ENCODE data around the gene CTNND2.
"Not testable (repeated sequence)": the region's sequence is repeated elsewhere in the genome, so short reads cannot be mapped to it uniquely, and the experiment has no call there.

CTNND2 gene

GRCh38 chr5:11449217-11449616 is 455.0 kb downstream of the CTNND2 start:
- DNase-seq = no peak

- DNase-seq = no peak
Observed at GRCh38 chr5:11443831-11444230, 460.4 kb downstream of the CTNND2 start.

- DNase-seq = no peak
Observed at GRCh38 chr5:11432116-11432515, 472.1 kb downstream of the CTNND2 start.

GRCh38 chr5:11429254-11429653 is 475.0 kb downstream of the CTNND2 start:
- no peak for DNase-seq

GRCh38 chr5:11427569-11427968 is 476.7 kb downstream of the CTNND2 start:
- DNase-seq = no peak

GRCh38 chr5:11426442-11426841 is 477.8 kb downstream of the CTNND2 start:
- no peak for DNase-seq

- no peak for DNase-seq
Observed at GRCh38 chr5:11422342-11422741, 481.9 kb downstream of the CTNND2 start.

- no peak for DNase-seq
Observed at GRCh38 chr5:11420969-11421368, 483.3 kb downstream of the CTNND2 start.

GRCh38 chr5:11415751-11416150 is 488.5 kb downstream of the CTNND2 start:
- DNase-seq = no peak

GRCh38 chr5:11414732-11415131 is 489.5 kb downstream of the CTNND2 start:
- not testable (repeated sequence) for DNase-seq

- no peak for DNase-seq
Observed at GRCh38 chr5:11411621-11412020, 492.6 kb downstream of the CTNND2 start.

- no peak for DNase-seq
Observed at GRCh38 chr5:11407556-11408145, 496.6 kb downstream of the CTNND2 start.

- DNase-seq = no peak
Observed at GRCh38 chr5:11400316-11400715, 503.9 kb downstream of the CTNND2 start.

- no peak for DNase-seq
Observed at GRCh38 chr5:11398728-11399127, 505.5 kb downstream of the CTNND2 start.

GRCh38 chr5:11397549-11397948 is 506.7 kb downstream of the CTNND2 start:
- no peak for DNase-seq

GRCh38 chr5:11396917-11397316 is 507.3 kb downstream of the CTNND2 start:
- DNase-seq = no peak

GRCh38 chr5:11394933-11395332 is 509.3 kb downstream of the CTNND2 start:
- DNase-seq = no peak

GRCh38 chr5:11390291-11390767 is 513.9 kb downstream of the CTNND2 start:
- DNase-seq = no peak

GRCh38 chr5:11387382-11387781 is 516.9 kb downstream of the CTNND2 start:
- no peak for DNase-seq

- DNase-seq = no peak
Observed at GRCh38 chr5:11386398-11386797, 517.8 kb downstream of the CTNND2 start.

- DNase-seq = no peak
Observed at GRCh38 chr5:11385901-11386293, 518.3 kb downstream of the CTNND2 start.

GRCh38 chr5:11385251-11385900 is 518.9 kb downstream of the CTNND2 start:
- DNase-seq = no peak

GRCh38 chr5:11384441-11385250 is 519.6 kb downstream of the CTNND2 start:
- no peak for DNase-seq

All from T-helper 1 cell (primary cell).